Mammary epithelial cell (primary cell): Measurements from ENCODE around the gene CCBE1.

ENCODE experiments used
- EZH2 ChIP-seq: IDR thresholded peaks from 2 replicates; pipeline ENCODE4 v1.6.1; 2012; ENCODE audit warnings: low read length, inconsistent platforms, borderline replicate concordance
- TF ChIP-seq, protein P1 (sequence below), 2 donors: IDR thresholded peaks in 1 of 2; conservative IDR thresholded peaks in 1 of 2; 2 replicates each; pipeline ENCODE4 v1.5.1; 2011 to 2012; ENCODE audit warnings: inconsistent platforms in 2 of 2, low read length in 2 of 2, mild to moderate bottlenecking in 2 of 2, control low read depth in 1 of 2, low read depth in 1 of 2; ENCODE audit not compliant: insufficient read depth in 1 of 2; ENCODE audit errors: extremely low read depth in 1 of 2

DNA sequence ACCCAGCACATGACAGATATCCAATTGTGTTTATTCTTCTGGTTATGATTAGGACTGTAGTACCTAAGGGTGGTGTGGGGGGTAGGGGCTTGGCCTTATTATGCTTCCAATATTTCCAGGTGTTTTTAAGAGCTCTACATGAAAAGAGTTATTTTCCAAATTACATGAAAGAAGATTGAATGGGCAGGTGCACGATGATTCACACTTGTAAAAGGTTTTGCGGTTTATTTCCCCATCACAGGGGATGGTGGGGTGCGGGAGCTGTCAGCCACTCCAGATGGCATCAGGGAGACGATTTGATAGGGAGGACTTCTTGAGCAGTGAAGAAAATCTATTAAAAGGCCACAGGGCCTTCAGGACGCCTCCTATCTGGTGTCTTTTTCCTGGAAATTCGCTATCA is 15.1 kb upstream of the CCBE1 start:
- TF ChIP-seq, protein P1, sequence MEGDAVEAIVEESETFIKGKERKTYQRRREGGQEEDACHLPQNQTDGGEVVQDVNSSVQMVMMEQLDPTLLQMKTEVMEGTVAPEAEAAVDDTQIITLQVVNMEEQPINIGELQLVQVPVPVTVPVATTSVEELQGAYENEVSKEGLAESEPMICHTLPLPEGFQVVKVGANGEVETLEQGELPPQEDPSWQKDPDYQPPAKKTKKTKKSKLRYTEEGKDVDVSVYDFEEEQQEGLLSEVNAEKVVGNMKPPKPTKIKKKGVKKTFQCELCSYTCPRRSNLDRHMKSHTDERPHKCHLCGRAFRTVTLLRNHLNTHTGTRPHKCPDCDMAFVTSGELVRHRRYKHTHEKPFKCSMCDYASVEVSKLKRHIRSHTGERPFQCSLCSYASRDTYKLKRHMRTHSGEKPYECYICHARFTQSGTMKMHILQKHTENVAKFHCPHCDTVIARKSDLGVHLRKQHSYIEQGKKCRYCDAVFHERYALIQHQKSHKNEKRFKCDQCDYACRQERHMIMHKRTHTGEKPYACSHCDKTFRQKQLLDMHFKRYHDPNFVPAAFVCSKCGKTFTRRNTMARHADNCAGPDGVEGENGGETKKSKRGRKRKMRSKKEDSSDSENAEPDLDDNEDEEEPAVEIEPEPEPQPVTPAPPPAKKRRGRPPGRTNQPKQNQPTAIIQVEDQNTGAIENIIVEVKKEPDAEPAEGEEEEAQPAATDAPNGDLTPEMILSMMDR (conservative IDR thresholded peaks at IDR 0.05 in 1 of 2, IDR thresholded peaks at IDR 0.05 in 1 of 2; ENCODE audit: extremely low read depth in 1 of 2, insufficient read depth in 1 of 2, low read depth in 1 of 2, low read length in 2 of 2), result no peak
- no peak for TF ChIP-seq EZH2
